Measurements from ENCODE around the gene SMYD3. TPM values are rescaled to one million over a fixed set of nuclear protein-coding genes. Genes with fewer than 3 reads are reported as not detected.

The SMYD3 gene
- total and polyA plus RNA-seq, 2 experiments from 2014 or later: 30.8 to 68.5 TPM

DNA sequence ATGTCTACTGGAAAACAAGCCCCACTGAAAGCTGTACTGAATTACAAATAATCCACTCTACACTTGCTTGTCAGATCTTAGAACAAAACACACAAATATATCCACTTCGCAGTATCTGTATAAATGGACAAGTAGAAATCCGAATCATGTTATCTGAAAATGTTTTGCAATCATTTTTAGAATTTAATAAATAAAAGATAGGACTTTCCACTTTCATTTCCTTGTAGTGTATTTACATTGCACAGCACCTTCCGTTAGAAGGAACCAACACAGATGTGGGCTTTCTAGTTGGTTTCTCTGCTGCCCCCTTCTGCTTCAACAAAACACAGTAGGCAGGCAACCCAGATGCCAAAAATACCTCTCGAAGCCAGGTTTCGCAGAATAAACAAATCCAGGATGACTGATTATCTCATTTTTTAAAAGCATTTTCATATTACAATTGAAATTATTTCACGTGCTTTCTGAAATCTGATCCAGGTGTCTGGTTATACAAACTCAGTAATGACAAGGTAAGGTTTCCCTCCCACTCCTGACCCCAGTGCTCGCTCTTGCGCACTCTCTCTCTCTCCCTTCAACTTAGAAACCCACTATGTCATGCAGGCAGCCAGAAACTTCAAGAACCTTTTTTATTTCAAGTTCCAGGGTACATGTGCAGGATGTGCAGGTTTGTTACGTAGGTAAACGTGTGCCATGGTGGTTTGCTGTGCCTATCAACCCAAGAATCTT is 389.9 kb downstream of the SMYD3 start:
- H3K27ac ChIP-seq: no peak overlapping the region

GRCh38 chr1:246114369-246114768 is 392.7 kb downstream of the SMYD3 start:
- no peak for DNase-seq (ENCODE audit: low spot score)
- Histone ChIP-seq H3K9me3 (ENCODE audit: low read depth) (no peaks in the 10 kb centered on the region), H3K4me3 (no peak overlapping the region), H3K4me1 (ENCODE audit: insufficient read depth) (peaks cover 4% of the 10 kb centered on the region), H4K20me1 (ENCODE audit: insufficient read depth, poor library complexity, severe bottlenecking) (no peaks in the 10 kb centered on the region), H3K27me3 (no peaks in the 10 kb centered on the region), H2AFZ (no peak overlapping the region), H3K4me2 (no peak overlapping the region), H3K79me2 (no peaks in the 10 kb centered on the region), H3K9me2 (replicated peaks; ENCODE audit: insufficient read depth) (no peaks in the 10 kb centered on the region), H3K36me3 (replicated peaks; ENCODE audit: insufficient read depth, low read depth) (no peaks in the 10 kb centered on the region), H3K27ac (no peak overlapping the region)
- TF ChIP-seq EZH2phosphoT487 (IDR thresholded peaks at IDR 0.05; ENCODE audit: low read depth, severe bottlenecking, unreplicated experiment): no peak
- no peak for TF ChIP-seq CTCF (IDR thresholded peaks at IDR 0.05; ENCODE audit: poor library complexity)
- no peak for TF ChIP-seq EZH2 (IDR thresholded peaks at IDR 0.05; ENCODE audit: borderline replicate concordance)
- 83% methylated on average over 9 of the region's 9 CpGs for WGBS (ENCODE audit: low lambda C conversion rate, missing lambda C conversion rate)

More for the DNA sequence above, 389.9 kb downstream of the SMYD3 start:
- H3K4me1 ChIP-seq (ENCODE audit: insufficient read depth): no peaks in the 10 kb centered on the region
- no peaks in the 10 kb centered on the region for H4K20me1 ChIP-seq (ENCODE audit: insufficient read depth, poor library complexity, severe bottlenecking)
- H3K9me2 ChIP-seq (replicated peaks; ENCODE audit: insufficient read depth): no peaks in the 10 kb centered on the region
- no peak overlapping the region for H3K4me2 ChIP-seq
- no peaks in the 10 kb centered on the region for H3K36me3 ChIP-seq (replicated peaks; ENCODE audit: insufficient read depth, low read depth)
- WGBS (ENCODE audit: low lambda C conversion rate, missing lambda C conversion rate): 48% methylated on average over 10 of the region's 10 CpGs
- H3K4me3 ChIP-seq: no peak overlapping the region
- no peaks in the 10 kb centered on the region for H3K79me2 ChIP-seq
- peak; percentile 61 for DNase-seq (ENCODE audit: low spot score)
- TF ChIP-seq CTCF (IDR thresholded peaks at IDR 0.05; ENCODE audit: poor library complexity): peak; percentile 65
- TF ChIP-seq EZH2phosphoT487 (IDR thresholded peaks at IDR 0.05; ENCODE audit: low read depth, severe bottlenecking, unreplicated experiment): no peak
- H3K27me3 ChIP-seq: no peaks in the 10 kb centered on the region
- H2AFZ ChIP-seq: no peak overlapping the region
- no peaks in the 10 kb centered on the region for H3K9me3 ChIP-seq (ENCODE audit: low read depth)

DNA sequence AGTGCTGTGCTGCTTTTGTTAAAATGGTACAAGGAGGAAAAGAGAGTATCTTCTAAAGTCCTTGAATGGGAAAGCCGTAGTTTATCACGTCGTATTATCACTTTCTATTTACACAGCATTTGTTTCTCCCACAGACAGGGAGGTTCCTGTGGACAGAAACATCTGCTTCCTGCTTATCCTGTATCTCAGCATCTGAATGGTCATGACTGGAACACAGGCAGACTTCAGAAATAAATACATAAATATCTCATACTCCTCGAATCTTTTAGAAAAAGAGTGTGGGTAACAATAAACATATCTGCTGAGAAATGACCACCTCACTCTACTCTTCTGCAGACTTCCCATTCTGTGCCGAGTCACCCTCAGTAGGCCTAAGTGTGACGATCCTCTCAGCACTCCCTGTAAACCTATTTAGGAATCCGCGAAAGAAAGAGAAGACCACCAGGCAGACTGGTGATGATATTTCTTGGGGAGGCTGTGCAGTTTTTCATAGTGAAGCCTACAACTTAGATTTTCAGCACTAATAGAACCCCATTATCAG is 393.5 kb downstream of the SMYD3 start:
- H3K4me2 ChIP-seq: peak overlapping the region; percentile 1

More for the DNA sequence above, 393.5 kb downstream of the SMYD3 start:
- WGBS (ENCODE audit: low lambda C conversion rate, missing lambda C conversion rate): 59% methylated on average over 8 of the region's 8 CpGs
- no peaks in the 10 kb centered on the region for H3K27me3 ChIP-seq
- H3K79me2 ChIP-seq: no peaks in the 10 kb centered on the region
- no peaks in the 10 kb centered on the region for H3K9me2 ChIP-seq (replicated peaks; ENCODE audit: insufficient read depth)
- H3K4me1 ChIP-seq (ENCODE audit: insufficient read depth): peaks cover 6% of the 10 kb centered on the region
- no peaks in the 10 kb centered on the region for H3K9me3 ChIP-seq (ENCODE audit: low read depth)
- no peak overlapping the region for H3K4me3 ChIP-seq
- no peak for TF ChIP-seq CTCF (IDR thresholded peaks at IDR 0.05; ENCODE audit: poor library complexity)
- no peak for TF ChIP-seq EZH2phosphoT487 (IDR thresholded peaks at IDR 0.05; ENCODE audit: low read depth, severe bottlenecking, unreplicated experiment)
- TF ChIP-seq EZH2 (IDR thresholded peaks at IDR 0.05; ENCODE audit: borderline replicate concordance): no peak
- no peak overlapping the region for H2AFZ ChIP-seq
- H3K36me3 ChIP-seq (replicated peaks; ENCODE audit: insufficient read depth, low read depth): no peaks in the 10 kb centered on the region
- no peak for DNase-seq (ENCODE audit: low spot score)
- no peak overlapping the region for H3K27ac ChIP-seq
- no peaks in the 10 kb centered on the region for H4K20me1 ChIP-seq (ENCODE audit: insufficient read depth, poor library complexity, severe bottlenecking)

Data from hepatocyte (in vitro differentiated cells).